ENCODE measurements around the gene LRRC8D.

GRCh38 chr1:89958851-89959654, 138.2 kb downstream of the LRRC8D start:
- no peak for TF ChIP-seq CTCF (IDR thresholded peaks at IDR 0.05)
- no peak for TF ChIP-seq POLR2A (IDR thresholded peaks at IDR 0.05)
- TF ChIP-seq POLR2AphosphoS5 (IDR thresholded peaks at IDR 0.05; ENCODE audit: insufficient read depth in 1 of 2, low read depth in 1 of 2) = no peak
